ENCODE data around the gene A1CF.
"Not testable (repeated sequence)": the region's sequence is repeated elsewhere in the genome, so short reads cannot be mapped to it uniquely, and the experiment has no call there.

The A1CF gene

GRCh38 chr10:50782017-50782416, 103.4 kb downstream of the A1CF start:
- not testable (repeated sequence) for DNase-seq

DNA sequence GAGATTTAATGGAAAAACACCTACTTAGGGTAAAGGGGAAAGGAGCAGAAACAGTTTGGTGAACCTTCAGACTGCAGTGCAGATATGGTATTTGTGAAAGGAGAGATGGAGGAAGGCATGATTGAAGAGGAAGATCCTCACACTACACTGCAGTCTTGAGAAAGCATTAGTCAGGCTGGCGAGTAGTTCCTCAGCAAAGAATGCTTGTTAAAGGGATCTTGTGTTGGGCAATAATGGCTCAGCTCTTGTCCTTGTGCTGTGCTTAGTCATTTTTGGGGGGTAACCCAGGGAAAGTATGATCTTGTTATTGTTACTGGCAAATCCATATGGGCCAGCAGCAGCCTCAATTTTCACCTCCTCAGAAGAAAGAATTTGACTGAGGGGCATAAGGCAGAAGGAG, 105.4 kb downstream of the A1CF start:
- not testable (repeated sequence) for DNase-seq

DNA sequence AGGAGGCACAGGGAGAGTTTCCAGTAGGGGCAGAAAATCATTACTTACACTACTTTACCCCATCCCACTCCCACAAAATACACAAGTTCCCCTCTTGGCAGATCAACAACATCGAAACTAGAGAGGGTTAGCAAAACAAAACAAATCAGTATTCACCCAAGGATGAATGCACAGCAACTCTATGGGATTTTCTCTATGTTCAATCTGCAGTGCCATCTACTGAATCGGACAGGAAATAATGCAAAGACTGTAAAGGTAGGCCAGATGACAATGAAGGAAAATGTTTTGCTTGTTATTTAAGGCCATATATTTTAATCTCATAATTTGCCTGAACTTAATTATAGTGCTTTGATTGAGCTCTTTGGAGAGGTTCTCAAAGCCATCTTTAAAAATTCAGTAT, 110.6 kb downstream of the A1CF start:
- not testable (repeated sequence) for DNase-seq

GRCh38 chr10:50772042-50772441, 113.4 kb downstream of the A1CF start:
- not testable (repeated sequence) for DNase-seq

DNA sequence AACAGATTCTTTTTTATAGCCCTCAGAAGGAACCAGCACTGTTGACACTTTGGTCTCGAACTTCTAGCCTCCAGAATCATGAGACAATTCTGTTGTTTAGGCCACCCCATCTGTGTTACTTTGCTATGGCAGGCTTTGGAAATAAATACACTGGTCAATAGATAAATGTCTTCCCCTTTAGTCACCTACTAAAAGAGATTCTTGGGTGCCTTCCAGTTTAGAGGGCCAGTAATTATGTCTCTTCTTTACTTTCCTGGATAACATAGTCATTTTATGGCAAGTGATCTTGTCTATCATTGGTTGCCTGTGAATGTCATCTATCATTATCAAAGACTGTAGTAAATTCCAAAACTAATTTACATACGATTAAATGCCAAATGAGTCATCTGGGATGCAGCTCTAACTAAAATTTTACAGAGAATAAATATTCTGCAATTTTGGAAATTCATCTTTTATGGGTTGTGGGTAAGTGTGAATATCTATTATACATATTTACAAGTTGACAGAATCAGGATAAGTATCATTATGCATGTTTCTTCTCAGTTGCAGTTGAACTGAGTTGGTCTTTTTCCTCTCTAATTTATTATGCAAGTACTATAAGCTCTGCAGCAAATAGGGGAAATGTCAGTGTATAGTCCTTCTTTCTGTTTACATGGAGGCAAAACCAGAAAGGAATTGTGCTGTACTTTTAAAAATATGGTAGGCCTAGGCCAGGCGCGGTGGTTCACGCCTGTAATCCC, 118.5 kb downstream of the A1CF start:
- DNase-seq, result not testable (repeated sequence)

Data from activated CD4-positive, CD25-positive, alpha-beta regulatory T cell treated with anti-CD3 and anti-CD28 coated beads, Interleukin-2, amount 50 U/mL, for 72 hours (primary cell).